Eye (tissue), 1 donor: ENCODE measurements around the gene LPIN3.
A peak's percentile ranks its signal among the peaks of the same experiment; 100 is the strongest.

Experiments used
- DNase-seq: peaks from one replicate; pipeline ENCODE4 v3.0.0-alpha.2; 2015

LPIN3 gene

DNA sequence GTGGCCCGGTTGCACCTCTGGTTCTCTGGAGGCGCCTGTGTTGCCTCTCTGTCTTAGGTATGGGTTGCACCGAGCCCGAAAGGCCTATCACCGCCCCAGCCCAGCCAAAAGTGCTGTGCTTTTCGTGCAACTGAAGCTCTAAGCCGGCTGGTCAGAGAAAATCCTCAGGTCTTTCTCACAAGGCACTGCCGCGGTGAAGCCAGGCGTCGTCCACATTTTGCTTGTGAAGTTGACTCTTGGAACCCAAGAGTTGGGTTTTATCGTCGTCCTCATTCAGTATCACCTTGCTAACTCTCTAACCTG, 26.7 kb downstream of the LPIN3 start:
- no peak for DNase-seq

DNA sequence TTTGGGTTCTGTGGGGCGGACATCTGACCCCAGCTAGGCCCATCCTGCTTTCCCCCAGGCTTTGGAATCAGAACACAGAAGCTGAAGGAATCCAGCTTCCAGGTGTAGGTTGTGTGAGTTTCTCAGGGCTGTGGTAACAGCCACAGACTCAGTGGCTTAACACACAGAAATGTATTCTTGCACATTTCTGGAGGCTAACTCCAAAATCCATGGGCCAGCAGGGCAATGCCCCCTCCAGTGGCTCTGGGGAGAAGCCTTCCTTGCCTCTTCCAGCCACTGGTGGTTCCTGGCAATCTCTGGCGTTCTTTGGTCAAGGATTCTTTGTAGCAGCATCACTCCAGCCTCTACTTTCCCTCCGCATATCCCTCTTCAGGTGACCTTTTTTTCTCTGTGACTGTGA, 27.3 kb downstream of the LPIN3 start:
- no peak for DNase-seq

GRCh38 chr20:41369673-41370072, 29.1 kb downstream of the LPIN3 start:
- DNase-seq = no peak

DNA sequence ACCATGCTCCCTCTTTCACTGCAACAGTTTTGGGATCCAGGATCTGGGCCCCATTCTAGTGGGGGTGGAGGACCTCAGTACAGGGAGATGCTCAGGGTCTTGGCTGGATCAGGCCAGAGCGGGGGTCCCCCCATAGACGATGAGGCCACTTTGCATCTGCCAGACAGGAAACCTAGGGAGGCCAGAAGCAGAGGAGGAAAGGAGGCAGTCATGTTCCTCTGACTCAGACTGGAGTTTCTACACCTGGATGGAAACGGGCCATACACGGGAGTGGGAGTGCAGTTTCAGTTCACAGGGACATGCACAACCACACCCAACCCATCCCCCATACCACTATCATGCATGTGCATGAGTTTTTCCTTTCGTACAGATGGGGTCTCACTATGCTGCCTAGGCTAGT, 29.6 kb downstream of the LPIN3 start:
- no peak for DNase-seq

GRCh38 chr20:41371371-41371770, 30.8 kb downstream of the LPIN3 start:
- DNase-seq = no peak

DNA sequence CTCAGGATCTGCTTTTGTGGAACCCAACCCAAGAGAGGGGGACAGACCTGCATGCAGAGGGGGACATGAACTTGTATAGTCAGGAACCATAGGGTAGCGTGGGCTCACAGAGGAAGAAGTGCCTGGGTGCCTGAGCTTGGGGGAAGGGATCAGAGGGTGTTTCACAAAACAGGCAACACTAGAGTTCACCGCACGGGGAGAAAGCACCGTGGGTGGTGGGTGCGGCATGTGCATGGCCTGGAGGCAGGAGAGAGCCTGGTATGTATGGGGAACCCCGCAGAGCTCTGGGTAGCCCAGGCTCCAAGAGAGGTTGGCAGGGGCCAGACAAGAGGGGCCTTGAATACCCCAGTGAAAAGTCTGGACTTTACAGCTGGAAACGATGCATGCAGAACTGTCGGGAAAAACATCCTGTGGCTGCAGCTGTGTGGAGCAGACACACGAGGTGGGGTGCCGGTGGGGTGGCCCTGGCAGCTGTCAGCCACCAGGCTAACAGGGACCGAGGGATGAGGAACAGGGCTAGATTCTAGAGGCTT, 32.7 kb downstream of the LPIN3 start:
- DNase-seq = no peak

- no peak for DNase-seq
Observed at GRCh38 chr20:41373931-41374920, 33.6 kb downstream of the LPIN3 start.

DNA sequence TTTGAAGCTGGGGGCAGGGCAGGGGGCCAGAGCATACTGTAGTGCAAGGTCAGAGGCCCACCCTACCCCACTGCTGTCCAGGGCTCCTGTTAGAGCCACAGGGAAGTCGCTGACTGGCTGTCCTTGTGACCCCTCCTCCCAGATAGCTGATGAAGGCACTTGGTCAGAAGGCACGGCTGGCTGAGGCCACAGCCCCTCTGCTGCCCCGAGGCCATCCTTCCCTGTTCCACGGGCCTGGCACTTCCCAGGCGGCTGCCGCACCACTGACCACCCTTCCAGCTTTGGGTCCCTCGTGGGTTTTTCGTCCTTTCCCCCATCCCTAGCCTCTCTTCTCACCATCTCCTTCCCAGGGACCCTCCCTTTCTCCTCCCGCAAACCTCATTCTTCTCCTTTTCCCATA, 35.2 kb downstream of the LPIN3 start:
- DNase-seq = no peak

GRCh38 chr20:41376349-41376748, 35.7 kb downstream of the LPIN3 start:
- DNase-seq = no peak

GRCh38 chr20:41377275-41377674, 36.7 kb downstream of the LPIN3 start:
- DNase-seq = no peak

- no peak for DNase-seq
Observed at GRCh38 chr20:41379551-41379950, 38.9 kb downstream of the LPIN3 start.

- DNase-seq = peak; percentile 27
Observed at GRCh38 chr20:41380551-41381193, 40.1 kb downstream of the LPIN3 start.

DNA sequence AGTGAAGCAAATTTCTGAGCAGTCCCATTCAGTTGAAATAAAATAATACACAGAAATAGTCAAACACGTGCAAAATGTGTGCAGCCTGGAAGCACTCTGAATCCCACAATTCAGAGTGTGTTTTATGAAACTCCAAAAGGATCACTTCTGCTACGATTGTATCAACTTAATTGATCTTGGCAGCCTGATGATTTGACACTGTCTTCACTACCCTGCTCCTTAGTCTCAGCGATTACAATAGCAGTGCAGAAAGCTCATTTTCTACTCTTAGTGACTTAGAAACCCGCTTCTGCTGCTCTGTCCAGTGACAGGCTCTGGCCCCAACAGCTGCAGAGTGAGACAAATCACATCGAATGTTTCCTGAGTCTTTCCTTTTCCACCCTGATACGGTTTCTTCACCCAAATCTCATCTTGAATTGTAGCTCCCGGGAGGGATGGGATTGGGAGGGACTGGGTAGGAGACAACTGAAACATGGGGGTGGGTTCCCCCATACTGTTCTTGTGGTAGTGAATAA, 42.2 kb downstream of the LPIN3 start:
- DNase-seq = peak; percentile 63

DNA sequence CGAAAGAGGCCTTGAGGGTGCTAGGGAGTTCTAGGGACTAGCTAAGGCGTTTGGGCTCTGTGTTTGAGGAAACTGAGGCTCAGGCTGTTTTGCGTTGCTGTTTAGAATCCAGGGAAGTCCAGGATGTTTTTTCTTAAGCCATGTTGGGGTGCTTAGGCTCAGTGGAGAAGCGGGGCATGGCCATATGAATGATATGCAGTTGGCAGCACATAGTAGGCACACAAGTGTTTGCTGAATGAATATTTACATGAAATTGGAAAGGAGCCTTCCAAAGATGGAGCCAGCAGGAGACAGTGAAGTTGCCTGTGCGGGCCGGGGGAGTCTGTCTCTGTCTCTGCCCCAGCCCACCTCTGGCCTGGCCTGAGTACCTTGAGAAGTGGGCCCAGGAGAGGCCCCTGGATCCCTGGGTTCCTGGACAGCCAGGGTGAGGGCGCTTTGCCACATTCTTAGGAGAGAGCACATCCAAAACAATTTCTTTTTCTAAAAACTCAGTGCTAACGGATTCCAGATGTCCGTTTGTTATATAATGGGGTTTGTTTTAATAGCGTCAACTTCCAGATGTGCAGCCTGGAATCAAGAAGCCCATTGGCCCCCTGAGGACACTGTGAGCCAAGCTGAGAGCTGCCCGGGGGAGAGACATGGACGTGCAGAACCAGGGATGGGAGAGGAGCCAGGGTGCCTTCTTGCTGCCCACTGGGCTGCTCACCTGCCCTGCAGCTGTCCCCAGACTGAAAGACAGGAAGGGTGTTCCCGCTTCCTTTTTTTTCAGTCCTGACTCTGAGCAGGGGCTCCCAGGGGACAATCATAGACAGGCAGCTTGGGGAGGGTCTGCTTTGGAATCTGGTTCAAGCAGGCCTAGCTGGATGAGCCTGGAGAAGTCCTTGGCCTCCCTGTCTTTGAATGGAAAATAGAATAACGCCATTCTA, 46.1 kb downstream of the LPIN3 start:
- DNase-seq = peak; percentile 84

DNA sequence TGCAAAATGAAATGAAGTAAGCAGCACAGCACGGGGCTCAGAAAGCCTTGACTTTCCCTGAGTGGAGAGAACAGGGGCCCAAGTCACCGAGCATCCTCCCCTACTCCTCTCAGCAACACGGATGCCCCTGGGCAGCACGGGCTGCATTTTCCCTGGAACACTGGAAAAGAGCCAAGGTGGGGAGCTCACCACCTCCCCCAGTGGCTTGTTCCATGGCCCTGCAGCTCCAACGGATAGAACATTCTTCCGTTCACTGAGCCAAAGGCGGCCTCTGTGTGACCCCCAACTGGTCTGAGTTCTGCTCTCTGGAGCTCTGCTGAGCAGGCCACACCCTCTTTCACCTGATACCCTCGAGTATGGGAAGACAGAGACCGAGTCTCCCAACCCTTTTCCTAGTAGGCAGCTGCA, 46.8 kb downstream of the LPIN3 start:
- DNase-seq = peak; percentile 75

DNA sequence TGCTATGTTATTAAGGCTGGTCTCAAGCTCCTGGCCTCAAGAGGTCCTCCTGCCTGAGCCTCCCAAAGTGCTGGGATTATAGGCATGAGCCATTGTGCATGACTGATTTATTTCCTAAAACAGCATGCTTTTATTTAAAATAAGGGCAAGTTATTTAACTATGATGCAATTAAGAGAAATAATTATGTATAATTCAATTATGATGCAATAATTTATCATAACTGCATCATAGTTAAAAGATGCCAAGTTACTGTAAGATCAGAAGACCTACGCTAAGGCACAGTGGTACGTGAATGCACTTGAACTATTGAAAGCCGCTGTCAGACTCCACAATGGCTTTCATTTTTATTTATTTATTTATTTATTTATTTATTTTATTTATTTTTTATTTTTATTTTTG, 50.3 kb downstream of the LPIN3 start:
- DNase-seq = no peak

- DNase-seq = peak; percentile 73
Observed at GRCh38 chr20:41391587-41392001, 51.0 kb downstream of the LPIN3 start.

DNA sequence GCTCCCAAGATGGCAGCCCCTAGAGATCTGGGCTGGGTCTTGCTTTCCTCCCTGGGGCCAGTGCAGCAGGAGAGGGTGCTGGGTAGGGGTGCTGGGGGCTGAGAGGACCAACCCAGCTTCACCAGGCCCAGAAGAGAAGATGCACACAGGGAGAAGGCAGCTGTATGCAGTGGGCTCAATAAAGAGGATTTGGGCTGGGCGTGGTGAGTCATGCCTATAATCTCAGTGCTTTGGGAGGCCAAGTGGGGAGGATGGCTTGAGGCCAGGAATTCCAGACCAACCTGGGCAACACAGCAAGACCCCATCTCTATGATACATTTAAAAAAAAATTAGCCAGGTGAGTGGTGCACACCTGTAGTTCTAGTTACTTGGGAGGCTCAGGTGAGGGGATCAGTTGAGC, 51.7 kb downstream of the LPIN3 start:
- DNase-seq = no peak

GRCh38 chr20:41392871-41393704, 52.5 kb downstream of the LPIN3 start:
- DNase-seq = no peak

GRCh38 chr20:41393705-41394066, 53.1 kb downstream of the LPIN3 start:
- no peak for DNase-seq

GRCh38 chr20:41394081-41394480, 53.5 kb downstream of the LPIN3 start:
- DNase-seq = no peak
